Astrocyte (in vitro differentiated cells and primary cell): ENCODE results near the gene EPHB1.

Experiments
- EZH2 ChIP-seq: IDR thresholded peaks from 2 replicates; pipeline ENCODE4 v1.6.1; 2012; ENCODE audit warnings: mild to moderate bottlenecking, low read length, inconsistent platforms; ENCODE audit not compliant: insufficient read depth
- TF ChIP-seq, protein P1 (sequence below): IDR thresholded peaks from 2 replicates; pipeline ENCODE4 v1.5.1; 2011; ENCODE audit warnings: low read depth, mild to moderate bottlenecking, inconsistent platforms, low read length, moderate library complexity; ENCODE audit not compliant: insufficient read depth

DNA sequence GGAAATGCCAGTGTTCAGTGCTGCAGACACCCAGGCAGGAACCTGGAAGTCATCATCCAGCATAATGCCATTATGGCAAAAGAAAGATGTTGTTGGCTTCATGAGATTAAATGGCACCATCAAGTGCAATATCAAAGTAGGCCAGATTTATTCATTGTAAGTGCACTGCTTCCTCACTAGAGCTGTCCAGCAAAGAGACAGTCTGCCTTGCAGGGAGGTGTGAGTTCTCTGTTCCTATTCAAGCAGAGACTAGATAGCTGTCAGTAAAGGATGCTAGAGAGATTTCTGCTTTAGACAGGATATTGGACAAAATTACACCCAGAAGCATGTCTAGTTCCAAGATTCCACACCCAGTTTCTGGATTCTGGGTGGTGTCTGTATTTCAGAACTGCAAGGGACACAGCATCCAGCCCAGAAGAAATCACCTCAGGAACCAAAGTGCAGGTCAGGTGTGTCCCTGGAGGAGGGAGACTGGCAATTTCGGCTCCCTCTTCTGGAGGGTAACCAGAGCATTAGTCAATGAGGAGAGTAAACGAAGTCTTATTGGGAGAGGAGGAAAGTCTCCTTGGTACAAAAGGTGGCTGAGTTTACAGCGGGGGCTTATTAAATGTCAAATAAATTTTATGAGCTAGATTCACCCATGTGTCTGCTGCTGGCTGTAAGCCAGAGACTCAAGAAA is 377.3 kb downstream of the EPHB1 start:
- no peak for TF ChIP-seq EZH2
- TF ChIP-seq, protein P1, sequence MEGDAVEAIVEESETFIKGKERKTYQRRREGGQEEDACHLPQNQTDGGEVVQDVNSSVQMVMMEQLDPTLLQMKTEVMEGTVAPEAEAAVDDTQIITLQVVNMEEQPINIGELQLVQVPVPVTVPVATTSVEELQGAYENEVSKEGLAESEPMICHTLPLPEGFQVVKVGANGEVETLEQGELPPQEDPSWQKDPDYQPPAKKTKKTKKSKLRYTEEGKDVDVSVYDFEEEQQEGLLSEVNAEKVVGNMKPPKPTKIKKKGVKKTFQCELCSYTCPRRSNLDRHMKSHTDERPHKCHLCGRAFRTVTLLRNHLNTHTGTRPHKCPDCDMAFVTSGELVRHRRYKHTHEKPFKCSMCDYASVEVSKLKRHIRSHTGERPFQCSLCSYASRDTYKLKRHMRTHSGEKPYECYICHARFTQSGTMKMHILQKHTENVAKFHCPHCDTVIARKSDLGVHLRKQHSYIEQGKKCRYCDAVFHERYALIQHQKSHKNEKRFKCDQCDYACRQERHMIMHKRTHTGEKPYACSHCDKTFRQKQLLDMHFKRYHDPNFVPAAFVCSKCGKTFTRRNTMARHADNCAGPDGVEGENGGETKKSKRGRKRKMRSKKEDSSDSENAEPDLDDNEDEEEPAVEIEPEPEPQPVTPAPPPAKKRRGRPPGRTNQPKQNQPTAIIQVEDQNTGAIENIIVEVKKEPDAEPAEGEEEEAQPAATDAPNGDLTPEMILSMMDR, result no peak
